GM23338 (cell line): ENCODE measurements around the gene GRIN2D.

Experiments used
- CTCF ChIP-seq, 2 experiments: fragments of 200-600 bp in 1 of 2; sonication (generic) in 1 of 2; conservative IDR thresholded peaks; 2 replicates each; pipeline versions ENCODE4 v1.5.1 to v1.6.1; 2016 to 2017; ENCODE audit warnings: antibody characterized with exemption in 2 of 2, low read depth in 2 of 2, mild to moderate bottlenecking in 2 of 2, moderate library complexity in 1 of 2
- TF ChIP-seq, protein P1 (sequence below): IDR thresholded peaks from one replicate; pipeline ENCODE4 v1.6.1; 2018; ENCODE audit warnings: antibody characterized with exemption; ENCODE audit not compliant: unreplicated experiment

- no peak for TF ChIP-seq CTCF (conservative IDR thresholded peaks at IDR 0.05; ENCODE audit: low read depth in 2 of 2)
- TF ChIP-seq, protein P1, sequence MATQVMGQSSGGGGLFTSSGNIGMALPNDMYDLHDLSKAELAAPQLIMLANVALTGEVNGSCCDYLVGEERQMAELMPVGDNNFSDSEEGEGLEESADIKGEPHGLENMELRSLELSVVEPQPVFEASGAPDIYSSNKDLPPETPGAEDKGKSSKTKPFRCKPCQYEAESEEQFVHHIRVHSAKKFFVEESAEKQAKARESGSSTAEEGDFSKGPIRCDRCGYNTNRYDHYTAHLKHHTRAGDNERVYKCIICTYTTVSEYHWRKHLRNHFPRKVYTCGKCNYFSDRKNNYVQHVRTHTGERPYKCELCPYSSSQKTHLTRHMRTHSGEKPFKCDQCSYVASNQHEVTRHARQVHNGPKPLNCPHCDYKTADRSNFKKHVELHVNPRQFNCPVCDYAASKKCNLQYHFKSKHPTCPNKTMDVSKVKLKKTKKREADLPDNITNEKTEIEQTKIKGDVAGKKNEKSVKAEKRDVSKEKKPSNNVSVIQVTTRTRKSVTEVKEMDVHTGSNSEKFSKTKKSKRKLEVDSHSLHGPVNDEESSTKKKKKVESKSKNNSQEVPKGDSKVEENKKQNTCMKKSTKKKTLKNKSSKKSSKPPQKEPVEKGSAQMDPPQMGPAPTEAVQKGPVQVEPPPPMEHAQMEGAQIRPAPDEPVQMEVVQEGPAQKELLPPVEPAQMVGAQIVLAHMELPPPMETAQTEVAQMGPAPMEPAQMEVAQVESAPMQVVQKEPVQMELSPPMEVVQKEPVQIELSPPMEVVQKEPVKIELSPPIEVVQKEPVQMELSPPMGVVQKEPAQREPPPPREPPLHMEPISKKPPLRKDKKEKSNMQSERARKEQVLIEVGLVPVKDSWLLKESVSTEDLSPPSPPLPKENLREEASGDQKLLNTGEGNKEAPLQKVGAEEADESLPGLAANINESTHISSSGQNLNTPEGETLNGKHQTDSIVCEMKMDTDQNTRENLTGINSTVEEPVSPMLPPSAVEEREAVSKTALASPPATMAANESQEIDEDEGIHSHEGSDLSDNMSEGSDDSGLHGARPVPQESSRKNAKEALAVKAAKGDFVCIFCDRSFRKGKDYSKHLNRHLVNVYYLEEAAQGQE = no peak
Observed at GRCh38 chr19:48415395-48415794, 21.9 kb downstream of the GRIN2D start.
